HUES64 (cell line): ENCODE data around the gene ANTXR1.

Source experiments
- H3K27ac ChIP-seq: 2 replicates; pipeline ENCODE4 v1.7.0; 2013; ENCODE audit warnings: low read depth, low read length, inconsistent platforms
- H3K27me3 ChIP-seq: 2 replicates; pipeline ENCODE4 v1.6.1; 2013; ENCODE audit warnings: mild to moderate bottlenecking, low read length; ENCODE audit not compliant: insufficient read depth
- H3K36me3 ChIP-seq: 2 replicates; pipeline ENCODE4 v1.6.1; 2013; ENCODE audit warnings: mild to moderate bottlenecking, low read length; ENCODE audit not compliant: insufficient read depth
- H3K4me1 ChIP-seq: 2 replicates; pipeline ENCODE4 v1.6.1; 2013; ENCODE audit warnings: mild to moderate bottlenecking, low read length, moderate library complexity; ENCODE audit not compliant: insufficient read depth
- H3K4me3 ChIP-seq: 2 replicates; pipeline ENCODE4 v1.5.1; 2013; ENCODE audit warnings: mild to moderate bottlenecking, low read length, moderate library complexity
- H3K9ac ChIP-seq: 2 replicates; pipeline ENCODE4 v1.6.1; 2013; ENCODE audit warnings: mild to moderate bottlenecking, low read depth, low read length
- H3K9me3 ChIP-seq: 2 replicates; pipeline ENCODE4 v1.6.1; 2013; ENCODE audit warnings: low read depth, low read length; ENCODE audit not compliant: insufficient read depth
- WGBS: fragments of 150-250, 120-280 bp; methylation state at CpG from one replicate; pipeline ENCODE4 v1.1.7; 2013; ENCODE audit warnings: missing lambda C conversion rate; 5-methylcytosine and 5-hydroxymethylcytosine counted together

ANTXR1 gene

GRCh38 chr2:69057660-69058059, 44.7 kb downstream of the ANTXR1 start:
- Histone ChIP-seq H3K4me1 (no peaks in the 10 kb centered on the region), H3K27me3 (no peaks in the 10 kb centered on the region), H3K4me3 (no peak overlapping the region), H3K9ac (no peak overlapping the region), H3K9me3 (no peaks in the 10 kb centered on the region), H3K36me3 (no peaks in the 10 kb centered on the region), H3K27ac (no peak overlapping the region)
- WGBS = 85% methylated on average over 2 of the region's 3 CpGs

GRCh38 chr2:69059731-69060290, 46.8 kb downstream of the ANTXR1 start:
- no peaks in the 10 kb centered on the region for H3K9me3 ChIP-seq
- H3K4me1 ChIP-seq = no peaks in the 10 kb centered on the region
- H3K27ac ChIP-seq = no peak overlapping the region
- H3K9ac ChIP-seq = no peak overlapping the region
- no peak overlapping the region for H3K4me3 ChIP-seq
- H3K36me3 ChIP-seq = no peaks in the 10 kb centered on the region
- no peaks in the 10 kb centered on the region for H3K27me3 ChIP-seq

GRCh38 chr2:69060938-69061501, 48.0 kb downstream of the ANTXR1 start:
- H3K4me1 ChIP-seq = no peaks in the 10 kb centered on the region
- H3K9me3 ChIP-seq = no peaks in the 10 kb centered on the region
- H3K9ac ChIP-seq = no peak overlapping the region
- no peaks in the 10 kb centered on the region for H3K36me3 ChIP-seq
- H3K4me3 ChIP-seq = no peak overlapping the region
- H3K27ac ChIP-seq = no peak overlapping the region
- H3K27me3 ChIP-seq = no peaks in the 10 kb centered on the region

GRCh38 chr2:69061525-69061924, 48.5 kb downstream of the ANTXR1 start:
- Histone ChIP-seq H3K9ac (no peak overlapping the region), H3K27me3 (no peaks in the 10 kb centered on the region), H3K36me3 (no peaks in the 10 kb centered on the region), H3K4me3 (no peak overlapping the region), H3K9me3 (no peaks in the 10 kb centered on the region), H3K27ac (no peak overlapping the region), H3K4me1 (no peaks in the 10 kb centered on the region)

- Histone ChIP-seq H3K9me3 (no peaks in the 10 kb centered on the region), H3K27ac (no peak overlapping the region), H3K4me3 (no peak overlapping the region), H3K4me1 (no peaks in the 10 kb centered on the region), H3K9ac (no peak overlapping the region), H3K27me3 (no peaks in the 10 kb centered on the region), H3K36me3 (no peaks in the 10 kb centered on the region)
- 92% methylated on average over 2 of the region's 2 CpGs for WGBS
These were observed 49.5 kb downstream of the ANTXR1 start for GRCh38 chr2:69062307-69062962.

GRCh38 chr2:69065735-69066336, 52.9 kb downstream of the ANTXR1 start:
- Histone ChIP-seq H3K9me3 (no peaks in the 10 kb centered on the region), H3K9ac (no peak overlapping the region), H3K4me3 (no peak overlapping the region), H3K36me3 (peaks cover 1% of the 10 kb centered on the region; the same call in 1 of the 2 replicates), H3K27ac (no peak overlapping the region), H3K27me3 (no peaks in the 10 kb centered on the region), H3K4me1 (no peaks in the 10 kb centered on the region)
- WGBS = 100% methylated on average over 1 of the region's 1 CpG

GRCh38 chr2:69067026-69067630, 54.1 kb downstream of the ANTXR1 start:
- Histone ChIP-seq H3K36me3 (peaks cover 6% of the 10 kb centered on the region; the same call in 1 of the 2 replicates), H3K27me3 (no peaks in the 10 kb centered on the region), H3K4me3 (no peak overlapping the region), H3K4me1 (no peaks in the 10 kb centered on the region), H3K27ac (no peak overlapping the region), H3K9ac (no peak overlapping the region), H3K9me3 (no peaks in the 10 kb centered on the region)
- 96% methylated on average over 2 of the region's 2 CpGs for WGBS

GRCh38 chr2:69067866-69068265, 54.9 kb downstream of the ANTXR1 start:
- no peaks in the 10 kb centered on the region for H3K4me1 ChIP-seq
- no peak overlapping the region for H3K27ac ChIP-seq
- H3K27me3 ChIP-seq = no peaks in the 10 kb centered on the region
- no peak overlapping the region for H3K9ac ChIP-seq
- H3K4me3 ChIP-seq = no peak overlapping the region
- peaks cover 6% of the 10 kb centered on the region; the same call in 1 of the 2 replicates for H3K36me3 ChIP-seq
- H3K9me3 ChIP-seq = no peaks in the 10 kb centered on the region

- Histone ChIP-seq H3K36me3 (peaks cover 6% of the 10 kb centered on the region; the same call in 1 of the 2 replicates), H3K27ac (no peak overlapping the region), H3K4me3 (no peak overlapping the region), H3K27me3 (no peaks in the 10 kb centered on the region), H3K9me3 (no peaks in the 10 kb centered on the region), H3K4me1 (no peaks in the 10 kb centered on the region), H3K9ac (no peak overlapping the region)
- WGBS = 94% methylated on average over 3 of the region's 3 CpGs
These were observed 58.0 kb downstream of the ANTXR1 start for GRCh38 chr2:69070969-69071368.

- H3K4me1 ChIP-seq = no peaks in the 10 kb centered on the region
- no peak overlapping the region for H3K4me3 ChIP-seq
- H3K27ac ChIP-seq = no peak overlapping the region
- no peak overlapping the region for H3K9ac ChIP-seq
- no peaks in the 10 kb centered on the region for H3K9me3 ChIP-seq
- peaks cover 21% of the 10 kb centered on the region for H3K36me3 ChIP-seq
- 96% methylated on average over 1 of the region's 1 CpG for WGBS
- no peaks in the 10 kb centered on the region for H3K27me3 ChIP-seq
These were observed 61.1 kb downstream of the ANTXR1 start for GRCh38 chr2:69073928-69074570.

- H3K36me3 ChIP-seq = peaks cover 21% of the 10 kb centered on the region
- H3K9me3 ChIP-seq = no peaks in the 10 kb centered on the region
- H3K4me3 ChIP-seq = no peak overlapping the region
- WGBS = 96% methylated on average over 4 of the region's 4 CpGs
- H3K4me1 ChIP-seq = no peaks in the 10 kb centered on the region
- H3K9ac ChIP-seq = no peak overlapping the region
- no peaks in the 10 kb centered on the region for H3K27me3 ChIP-seq
- H3K27ac ChIP-seq = no peak overlapping the region
These were observed 61.9 kb downstream of the ANTXR1 start for GRCh38 chr2:69074918-69075317.
